WTC11 (cell line): ENCODE measurements around the gene FGFBP1. TPM values are rescaled to one million over a fixed set of nuclear protein-coding genes. Genes with fewer than 3 reads are reported as not detected.

Experiments used
- ATAC-seq: fragments of 200-7000 bp; cut with Tn5 transposase; 2 replicates; pipeline ENCODE4 v1.10.0; 2021; ENCODE audit warnings: mild to moderate bottlenecking, moderate library complexity
- CTCF ChIA-PET: fragments of 300-600 bp; sonication (Branson Sonifier 250); formaldehyde crosslinking; loops from one replicate; lab custom pipeline; 2021; ENCODE audit warnings: antibody characterized with exemption; lab: Charles Lee
- POLR2A ChIA-PET: fragments of 350-600 bp; sonication (Branson Sonifier 250); formaldehyde crosslinking; loops from one replicate; lab custom pipeline; 2021; ENCODE audit warnings: antibody characterized with exemption; lab: Charles Lee
- DNase-seq: peaks from one replicate; pipeline ENCODE4 v3.0.0; 2021; ENCODE audit warnings: low spot score
- H3K27ac Mint-ChIP-seq: 2 replicates; pipeline ENCODE4 v1.8.0; 2021; ENCODE audit warnings: mixed read lengths
- H3K27me3 Mint-ChIP-seq: 2 replicates; pipeline ENCODE4 v1.8.0; 2021; ENCODE audit warnings: low read depth, mild to moderate bottlenecking, moderate library complexity, mixed read lengths
- H3K36me3 Mint-ChIP-seq: 2 replicates; pipeline ENCODE4 v1.8.0; 2021; ENCODE audit warnings: mixed read lengths
- H3K4me1 Mint-ChIP-seq: 2 replicates; pipeline ENCODE4 v1.8.0; 2022; ENCODE audit warnings: mixed read lengths
- H3K4me3 Mint-ChIP-seq: 2 replicates; pipeline ENCODE4 v1.8.0; 2021; ENCODE audit warnings: mild to moderate bottlenecking, moderate library complexity, mixed read lengths
- H3K9me3 Mint-ChIP-seq: 2 replicates; pipeline ENCODE4 v1.8.0; 2021; ENCODE audit warnings: mixed read lengths
- AFF4 ChIP-seq: sonication (generic); formaldehyde crosslinking; IDR thresholded peaks from 2 replicates; pipeline ENCODE4 v1.8.1; 2023; ENCODE audit warnings: mild to moderate bottlenecking, missing genetic modification reagents, borderline replicate concordance
- ATF1 ChIP-seq: sonication (generic); formaldehyde crosslinking; IDR thresholded peaks from 2 replicates; pipeline ENCODE4 v1.8.1; 2023; ENCODE audit warnings: mild to moderate bottlenecking, moderate library complexity, missing genetic modification reagents
- ATF6 ChIP-seq: sonication (generic); formaldehyde crosslinking; IDR thresholded peaks from 2 replicates; pipeline ENCODE4 v1.8.1; 2023; ENCODE audit warnings: mild to moderate bottlenecking, missing genetic modification reagents
- CBFB ChIP-seq: sonication (generic); formaldehyde crosslinking; IDR thresholded peaks from 2 replicates; pipeline ENCODE4 v1.8.1; 2022; ENCODE audit warnings: mild to moderate bottlenecking, low read depth, missing genetic modification reagents
- CREM ChIP-seq: sonication (generic); formaldehyde crosslinking; IDR thresholded peaks from 2 replicates; pipeline ENCODE4 v1.8.1; 2022; ENCODE audit warnings: mild to moderate bottlenecking, missing genetic modification reagents, moderate library complexity
- ERG ChIP-seq: fragments of 250-450 bp; sonication (Bioruptor Pico); IDR thresholded peaks from 2 replicates; pipeline ENCODE4 v1.8.0; 2021; ENCODE audit warnings: mild to moderate bottlenecking
- ETV6 ChIP-seq: sonication (generic); formaldehyde crosslinking; IDR thresholded peaks from 2 replicates; pipeline ENCODE4 v1.8.1; 2022; ENCODE audit warnings: mild to moderate bottlenecking, missing genetic modification reagents
- HMGXB4 ChIP-seq: sonication (generic); formaldehyde crosslinking; IDR thresholded peaks from 2 replicates; pipeline ENCODE4 v1.8.1; 2023; ENCODE audit warnings: mild to moderate bottlenecking, moderate library complexity, missing genetic modification reagents
- JAZF1 ChIP-seq: fragments of 250-450 bp; sonication (Bioruptor Pico); IDR thresholded peaks from 2 replicates; pipeline ENCODE4 v1.9.0; 2021; ENCODE audit warnings: moderate library complexity, mild to moderate bottlenecking, inconsistent platforms
- KAT7 ChIP-seq: sonication (generic); formaldehyde crosslinking; IDR thresholded peaks from 2 replicates; pipeline ENCODE4 v1.8.1; 2023; ENCODE audit warnings: missing genetic modification reagents, mild to moderate bottlenecking, borderline replicate concordance
- MYBL2 ChIP-seq: sonication (generic); formaldehyde crosslinking; IDR thresholded peaks from 2 replicates; pipeline ENCODE4 v1.8.1; 2023; ENCODE audit warnings: mild to moderate bottlenecking, moderate library complexity, missing genetic modification reagents
- NFATC4 ChIP-seq: fragments of 250-450 bp; sonication (Bioruptor Pico); IDR thresholded peaks from 2 replicates; pipeline ENCODE4 v1.9.0; 2021; ENCODE audit warnings: mild to moderate bottlenecking
- NFYB ChIP-seq: sonication (generic); formaldehyde crosslinking; conservative IDR thresholded peaks from 2 replicates; pipeline ENCODE4 v1.8.0; 2022; ENCODE audit warnings: low read depth, missing genetic modification reagents
- NR3C1 ChIP-seq: sonication (generic); formaldehyde crosslinking; conservative IDR thresholded peaks from 2 replicates; pipeline ENCODE4 v1.8.1; 2023; ENCODE audit warnings: low read depth, mild to moderate bottlenecking, missing genetic modification reagents
- PRRX2 ChIP-seq: fragments of 250-450 bp; sonication (Bioruptor Pico); IDR thresholded peaks from 2 replicates; pipeline ENCODE4 v1.8.0; 2021; ENCODE audit warnings: mild to moderate bottlenecking
- RELA ChIP-seq: sonication (generic); formaldehyde crosslinking; IDR thresholded peaks from 2 replicates; pipeline ENCODE4 v1.8.1; 2022; ENCODE audit warnings: missing genetic modification reagents, mild to moderate bottlenecking, borderline replicate concordance
- RORB ChIP-seq: fragments of 250-450 bp; sonication (Bioruptor Pico); IDR thresholded peaks from 2 replicates; pipeline ENCODE4 v1.9.0; 2021; ENCODE audit warnings: mild to moderate bottlenecking
- TEAD1 ChIP-seq: sonication (generic); formaldehyde crosslinking; IDR thresholded peaks from 2 replicates; pipeline ENCODE4 v1.8.0; 2022; ENCODE audit warnings: mild to moderate bottlenecking, missing genetic modification reagents
- TP53 ChIP-seq: sonication (generic); formaldehyde crosslinking; IDR thresholded peaks from 2 replicates; pipeline ENCODE4 v1.8.1; 2023; ENCODE audit warnings: mild to moderate bottlenecking, missing genetic modification reagents
- ZNF263 ChIP-seq: sonication (generic); formaldehyde crosslinking; IDR thresholded peaks from 2 replicates; pipeline ENCODE4 v1.8.1; 2022; ENCODE audit warnings: low read depth, mild to moderate bottlenecking, moderate library complexity, missing genetic modification reagents
- ZNF281 ChIP-seq: sonication (generic); formaldehyde crosslinking; IDR thresholded peaks from 2 replicates; pipeline ENCODE4 v1.8.0; 2023; ENCODE audit warnings: mild to moderate bottlenecking, missing genetic modification reagents
- ZNF317 ChIP-seq: sonication (generic); formaldehyde crosslinking; IDR thresholded peaks from 2 replicates; pipeline ENCODE4 v1.8.1; 2023; ENCODE audit warnings: low read depth, mild to moderate bottlenecking, moderate library complexity, missing genetic modification reagents, borderline replicate concordance
- ZNF425 ChIP-seq: fragments of 250-450 bp; sonication (Bioruptor Pico); conservative IDR thresholded peaks from 2 replicates; pipeline ENCODE4 v1.9.0; 2021; ENCODE audit warnings: mild to moderate bottlenecking
- total RNA-seq: library from RNA; stranded (reverse); gene quantifications from 3 replicates; pipeline ENCODE4 v1.2.3, GENCODE V29; 2021

Gene FGFBP1
- total RNA-seq, 1 experiment from 2014 or later, result not detected

- no peak for TF ChIP-seq ATF6 (CRISPR knock-in tag)
- no peak for TF ChIP-seq NFATC4
- TF ChIP-seq ATF1, result no peak
These were observed 9.7 kb downstream of the FGFBP1 start (continued) for GRCh38 chr4:15928883-15929282.

- H3K27ac Mint-ChIP-seq, result no peak overlapping the region
- DNase-seq (no peak), ATAC-seq (no peak)
- no peaks in the 10 kb centered on the region for H3K36me3 Mint-ChIP-seq
- no peak overlapping the region for H3K4me3 Mint-ChIP-seq
- H3K9me3 Mint-ChIP-seq, result no peaks in the 10 kb centered on the region
- H3K4me1 Mint-ChIP-seq, result no peaks in the 10 kb centered on the region
- H3K27me3 Mint-ChIP-seq, result peaks cover 4% of the 10 kb centered on the region; the same call in 1 of the 2 replicates
- ChIA-PET CTCF (interaction anchor here (2.4 kb wide), 1 partner anchor 44 kb away, joined by 13 read pairs; no protein-coding TSS in a partner anchor), POLR2A (no interaction called here)
- TF ChIP-seq RELA (no peak), KAT7 (CRISPR knock-in tag) (no peak), CREM (CRISPR knock-in tag) (no peak), NR3C1 (CRISPR knock-in tag) (no peak), ZNF317 (CRISPR knock-in tag) (no peak), JAZF1 (CRISPR knock-in tag) (no peak), TP53 (no peak), CBFB (CRISPR knock-in tag) (no peak), MYBL2 (no peak), ZNF281 (CRISPR knock-in tag) (no peak), ZNF425 (no peak), PRRX2 (CRISPR knock-in tag) (no peak), HMGXB4 (CRISPR knock-in tag) (no peak), ZNF263 (CRISPR knock-in tag) (no peak), ETV6 (CRISPR knock-in tag) (no peak), AFF4 (CRISPR knock-in tag) (no peak), NFYB (CRISPR knock-in tag) (no peak), RORB (CRISPR knock-in tag) (no peak), TEAD1 (CRISPR knock-in tag) (no peak), ERG (CRISPR knock-in tag) (no peak)
These were observed 12.1 kb downstream of the FGFBP1 start for GRCh38 chr4:15926486-15926885.
